H1 (cell line): Measurements from ENCODE around the gene PDZRN3. TPM values are rescaled to one million over a fixed set of nuclear protein-coding genes. Genes with fewer than 3 reads are reported as not detected.

Source experiments
- CTCF ChIA-PET: fragments of 300-600 bp; sonication (Branson Sonifier 250); formaldehyde crosslinking; loops from one replicate; lab custom pipeline; 2021; ENCODE audit not compliant: partially characterized antibody; lab: Charles Lee
- POLR2A ChIA-PET: fragments of 300-600 bp; sonication (Branson Sonifier 250); formaldehyde crosslinking; loops from one replicate; lab custom pipeline; 2021; ENCODE audit warnings: inconsistent platforms; ENCODE audit not compliant: partially characterized antibody; lab: Charles Lee
- DNase-seq, 2 experiments: peaks; one replicate each; pipeline versions ENCODE4 v3.0.0 to v3.0.0-alpha.2; 2010 to 2022; ENCODE audit warnings: low spot score in 2 of 2, low read depth in 1 of 2, mixed read lengths in 1 of 2
- FAIRE-seq: peaks from 2 replicates; lab custom pipeline; 2011; peaks lifted over from hg19 to GRCh38; lab: Jason Lieb, UNC
- H2AFZ ChIP-seq: 2 replicates; pipeline ENCODE4 v1.8.1; 2012; ENCODE audit warnings: low read length, inconsistent platforms
- H2AK5ac ChIP-seq: 2 replicates; pipeline ENCODE4 v1.6.1; 2013; ENCODE audit warnings: low read depth, low read length
- H2BK120ac ChIP-seq: replicated peaks from 2 replicates; pipeline ENCODE3; 2013; ENCODE audit warnings: low read depth, low read length, inconsistent platforms
- H2BK12ac ChIP-seq: 2 replicates; pipeline ENCODE4 v1.6.1; 2013; ENCODE audit warnings: low read depth, low read length
- H2BK15ac ChIP-seq: 2 replicates; pipeline ENCODE4 v1.6.1; 2013; ENCODE audit warnings: low read length
- H2BK20ac ChIP-seq: 2 replicates; pipeline ENCODE4 v1.6.1; 2013; ENCODE audit warnings: low read length
- H2BK5ac ChIP-seq: 2 replicates; pipeline ENCODE4 v1.6.1; 2013; ENCODE audit warnings: low read depth, low read length
- H3K14ac ChIP-seq: 2 replicates; pipeline ENCODE4 v1.6.1; 2013; ENCODE audit warnings: inconsistent platforms; ENCODE audit not compliant: insufficient read length
- H3K18ac ChIP-seq: 2 replicates; pipeline ENCODE4 v1.6.1; 2013; ENCODE audit warnings: low read length; ENCODE audit errors: extremely low read depth
- H3K23ac ChIP-seq: 2 replicates; pipeline ENCODE4 v1.6.1; 2013; ENCODE audit warnings: inconsistent platforms; ENCODE audit not compliant: insufficient read length
- H3K23me2 ChIP-seq: 2 replicates; pipeline ENCODE4 v1.6.1; 2013; ENCODE audit warnings: low read depth, low read length
- H3K27ac ChIP-seq: 2 replicates; pipeline ENCODE4 v1.6.1; 2011; ENCODE audit warnings: low read depth, low read length, inconsistent platforms
- H3K27me3 ChIP-seq, 4 experiments: replicated peaks in 1 of 4; 1 replicate in 1 of 4; 2 replicates in 3 of 4; pipeline versions ENCODE4 v1.6.1 to v1.8.1; 2011 to 2013; ENCODE audit warnings: low read length in 3 of 4, mild to moderate bottlenecking in 3 of 4, inconsistent platforms in 2 of 4, mixed read lengths in 2 of 4, moderate library complexity in 1 of 4; ENCODE audit not compliant: control insufficient read depth in 3 of 4, insufficient read depth in 3 of 4; ENCODE audit errors: extremely low read depth in 1 of 4
- H3K36me3 ChIP-seq, 4 experiments: 2 replicates each; pipeline versions ENCODE4 v1.6.1 to v1.8.1; 2011 to 2013; ENCODE audit warnings: mild to moderate bottlenecking in 4 of 4, low read length in 3 of 4, moderate library complexity in 2 of 4, control low read depth in 1 of 4, inconsistent platforms in 1 of 4; ENCODE audit not compliant: insufficient read depth in 4 of 4, control insufficient read depth in 2 of 4
- H3K4ac ChIP-seq: replicated peaks from 2 replicates; pipeline ENCODE3; 2013; ENCODE audit warnings: low read length, low read depth, mixed read lengths, inconsistent platforms; ENCODE audit not compliant: insufficient read length
- H3K4me1 ChIP-seq, 4 experiments: replicated peaks in 1 of 4; 1 replicate in 1 of 4; 2 replicates in 3 of 4; pipeline versions ENCODE4 v1.6.1 to v1.8.1; 2011 to 2013; ENCODE audit warnings: low read length in 3 of 4, inconsistent platforms in 2 of 4, mixed read lengths in 1 of 4; ENCODE audit not compliant: insufficient read depth in 4 of 4, control insufficient read depth in 3 of 4
- H3K4me2 ChIP-seq, 2 experiments: 2 replicates each; pipeline versions ENCODE4 v1.6.1 to v1.8.1; 2011 to 2013; ENCODE audit warnings: low read depth in 2 of 2, low read length in 2 of 2, control low read depth in 1 of 2, inconsistent platforms in 1 of 2, mild to moderate bottlenecking in 1 of 2; ENCODE audit not compliant: insufficient read depth in 1 of 2
- H3K4me3 ChIP-seq, 4 experiments: fragments of 200-600, 300-600 bp in 1 of 4; sonication (generic), shearing (Covaris generic), sonication (Bioruptor Twin) in 1 of 4; 2 replicates each; pipeline versions ENCODE4 v1.5.1 to v1.8.1; 2011 to 2016; ENCODE audit warnings: low read length in 4 of 4, low read depth in 3 of 4, control low read depth in 2 of 4, inconsistent platforms in 2 of 4, mild to moderate bottlenecking in 2 of 4, mixed read lengths in 1 of 4, moderate library complexity in 1 of 4; ENCODE audit not compliant: insufficient read depth in 2 of 4; ENCODE audit errors: extremely low read depth in 1 of 4
- H3K56ac ChIP-seq: replicated peaks from 2 replicates; pipeline ENCODE3; 2013; ENCODE audit warnings: low read depth, mild to moderate bottlenecking, mixed read lengths, low read length, inconsistent platforms; ENCODE audit not compliant: insufficient read length
- H3K79me1 ChIP-seq: 2 replicates; pipeline ENCODE4 v1.6.1; 2013; ENCODE audit warnings: low read depth, low read length, control low read depth
- H3K79me2 ChIP-seq, 2 experiments: 2 replicates each; pipeline versions ENCODE4 v1.6.1 to v1.8.1; 2012 to 2013; ENCODE audit warnings: low read length in 2 of 2, mild to moderate bottlenecking in 2 of 2, inconsistent platforms in 1 of 2; ENCODE audit not compliant: insufficient read depth in 2 of 2, control insufficient read depth in 1 of 2
- H3K9ac ChIP-seq, 4 experiments: replicated peaks in 1 of 4; 1 replicate in 1 of 4; 2 replicates in 3 of 4; pipeline versions ENCODE4 v1.6.1 to v1.8.1; 2011 to 2013; ENCODE audit warnings: low read depth in 3 of 4, low read length in 3 of 4, control low read depth in 2 of 4, mild to moderate bottlenecking in 2 of 4, moderate library complexity in 2 of 4, inconsistent platforms in 1 of 4; ENCODE audit errors: extremely low read depth in 1 of 4
- H3K9me3 ChIP-seq, 2 experiments: 2 replicates each; pipeline versions ENCODE4 v1.6.1 to v1.8.1; 2012 to 2013; ENCODE audit warnings: mild to moderate bottlenecking in 2 of 2, moderate library complexity in 2 of 2, control low read depth in 1 of 2, inconsistent platforms in 1 of 2, low read depth in 1 of 2, low read length in 1 of 2, mixed read lengths in 1 of 2; ENCODE audit not compliant: insufficient read depth in 2 of 2
- H4K20me1 ChIP-seq, 2 experiments: replicated peaks in 1 of 2; 2 replicates each; pipeline versions ENCODE3 to v1.8.1; 2011 to 2013; ENCODE audit warnings: inconsistent platforms in 2 of 2, low read length in 2 of 2, mild to moderate bottlenecking in 1 of 2; ENCODE audit not compliant: insufficient read depth in 2 of 2, control insufficient read depth in 1 of 2
- H4K5ac ChIP-seq: 2 replicates; pipeline ENCODE4 v1.6.1; 2013; ENCODE audit warnings: low read length, low read depth, mixed read lengths, inconsistent platforms; ENCODE audit not compliant: insufficient read length
- H4K8ac ChIP-seq: 2 replicates; pipeline ENCODE4 v1.8.0; 2013; ENCODE audit warnings: mild to moderate bottlenecking, moderate library complexity, low read length, inconsistent platforms; ENCODE audit not compliant: insufficient read depth; ENCODE audit errors: extremely low read depth
- H4K91ac ChIP-seq: replicated peaks from 2 replicates; pipeline ENCODE3; 2013; ENCODE audit warnings: low read length, mixed read lengths, inconsistent platforms; ENCODE audit not compliant: insufficient read length
- NRF1 ChIP-seq: IDR thresholded peaks from 2 replicates; pipeline ENCODE4 v1.6.1; 2011; ENCODE audit warnings: mild to moderate bottlenecking, low read depth, low read length, improper control_type of control experiment
- TEAD4 ChIP-seq: IDR thresholded peaks from 2 replicates; pipeline ENCODE4 v1.6.1; 2012; ENCODE audit warnings: low read depth, low read length, inconsistent platforms, mixed read lengths
- WGBS, 2 experiments: shearing (Covaris generic) in 1 of 2; methylation state at CpG; one replicate each; pipeline versions ENCODE4 v1.1.6 to v1.1.7; 2013 to 2015; ENCODE audit warnings: low lambda C conversion rate in 2 of 2, mixed read lengths in 2 of 2, inconsistent platforms in 1 of 2, low coverage in 1 of 2, missing lambda C conversion rate in 1 of 2; ENCODE audit not compliant: insufficient replicate concordance in 2 of 2, insufficient coverage in 1 of 2, insufficient read length in 1 of 2; ENCODE audit errors: extremely low coverage in 1 of 2, missing lambda C conversion rate in 1 of 2; 5-methylcytosine and 5-hydroxymethylcytosine counted together
- polyA plus RNA-seq, 7 experiments: library from polyadenylated mRNA; depleted of rRNA in 3 of 7; stranded (reverse) in 5 of 7; unstranded in 2 of 7; fragments of >200 nt in 5 of 7; fragments of 200-250 nt in 2 of 7; gene quantifications; 1 replicate in 5 of 7; 2 replicates in 1 of 7; 4 replicates in 1 of 7; pipeline versions ENCODE4 v1.2.1 to v1.2.3, GENCODE V29; 2011 to 2013; ENCODE audit warnings: missing spikeins in 2 of 7, mixed read lengths in 2 of 7
- total RNA-seq: library from RNA; stranded (reverse); fragmentation: NEBNext Ultra II Directional; extraction: Animal tissue kit (Norgen Biotek cat#: 25700); gene quantifications from 2 replicates; pipeline ENCODE4 v1.2.1, GENCODE V29; 2021

Gene PDZRN3
- total and polyA plus RNA-seq, 2 of the 8 experiments (the other 6 are each of a cell fraction or from before 2014, with no cell fraction given), result 4.2 to 20.5 TPM

DNA sequence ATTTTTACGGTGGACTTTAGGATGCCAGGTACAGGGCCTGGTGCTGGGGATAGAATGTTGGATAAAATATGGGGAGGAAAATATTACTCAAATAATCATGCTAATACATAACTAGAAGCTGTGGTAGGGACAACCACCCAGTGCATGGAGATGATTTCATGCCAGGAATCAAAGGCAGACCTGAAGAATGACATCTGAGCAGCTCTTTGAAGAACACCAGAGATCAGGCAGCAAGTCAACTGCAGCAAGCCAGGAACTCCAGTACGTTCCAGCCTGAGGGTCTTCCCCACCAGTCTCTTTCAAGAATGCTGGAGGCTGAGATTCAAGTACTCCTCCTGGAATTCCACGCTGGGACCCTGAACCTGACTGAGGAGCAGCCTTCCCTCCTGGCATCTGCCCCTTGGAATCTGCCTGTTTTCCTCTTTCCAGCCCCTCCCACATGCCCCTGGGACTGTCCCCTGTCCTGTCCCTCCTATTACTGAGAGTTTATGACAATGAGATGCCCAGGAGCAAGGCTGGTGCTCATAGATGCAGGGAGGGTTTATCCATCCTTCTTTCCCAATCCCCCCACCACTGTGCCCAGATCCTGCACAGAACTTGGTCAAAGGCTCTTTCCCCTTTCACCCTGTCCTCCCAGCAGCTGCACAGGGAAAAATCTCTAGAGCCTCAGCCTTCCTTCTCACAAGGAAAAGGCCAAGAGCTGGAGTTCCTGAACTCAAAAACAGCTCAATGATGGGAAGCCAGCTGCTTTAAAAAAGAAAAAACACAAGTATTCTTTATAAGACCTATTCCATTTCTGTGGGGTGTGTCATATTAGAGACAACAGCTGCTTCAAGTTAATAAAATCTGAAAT, 68.0 kb downstream of the PDZRN3 start:
- Histone ChIP-seq H4K91ac (no peak overlapping the region), H3K4ac (no peak overlapping the region), H3K18ac (no peak overlapping the region), H3K4me1 (peaks cover 0 to 7% (median 5%) of the 10 kb centered on the region in 4 experiments; a peak in 5 of 7 replicates), H2AFZ (no peak overlapping the region), H2AK5ac (no peak overlapping the region), H2BK20ac (no peak overlapping the region), H3K9ac (no peak overlapping the region), H4K8ac (no peak overlapping the region), H3K27ac (no peak overlapping the region), H3K23me2 (no peaks in the 10 kb centered on the region), H3K9me3 (no peaks in the 10 kb centered on the region), H3K79me1 (peaks cover 2% of the 10 kb centered on the region), H3K27me3 (peaks cover 0 to 33% (median 23%) of the 10 kb centered on the region in 4 experiments; a peak in 6 of 7 replicates), H2BK12ac (no peak overlapping the region), H4K5ac (no peak overlapping the region), H4K20me1 (peaks cover 8 to 13% of the 10 kb centered on the region in 2 experiments), H3K23ac (no peak overlapping the region), H2BK5ac (no peak overlapping the region), H2BK15ac (no peak overlapping the region), H3K4me2 (no peak overlapping the region), H2BK120ac (no peak overlapping the region), H3K4me3 (no peak overlapping the region), H3K14ac (no peak overlapping the region), H3K36me3 (no peaks in the 10 kb centered on the region), H3K56ac (no peak overlapping the region), H3K79me2 (0 out of 4 replicates have a peak, but pooled peaks cover 0 to 2% of the 10 kb centered on the region in 2 experiments)
- DNase-seq (no peak), FAIRE-seq (no peak)
- CTCF ChIA-PET, result interaction anchor here (0.8 kb wide), 1 partner anchor 9 kb away, joined by 4 read pairs; no protein-coding TSS in a partner anchor
- POLR2A ChIA-PET, result no interaction called here
- 74% methylated on average over 3 of the region's 3 CpGs; no CpG with 5 or more reads in 1 of the 2 experiments for WGBS, 2 experiments
- TF ChIP-seq NRF1 (no peak), TEAD4 (0 out of 2 replicates have a peak, but pooled peaks have one; percentile 45)
